ENCODE measurements around the gene IGSF3. TPM values are rescaled to one million over a fixed set of nuclear protein-coding genes. Genes with fewer than 3 reads are reported as not detected.
"Not testable (repeated sequence)": the region's sequence is repeated elsewhere in the genome, so short reads cannot be mapped to it uniquely, and the experiment has no call there.

Gene IGSF3
- total RNA-seq, 2 experiments from 2014 or later, result 0.70 to 0.92 TPM

DNA sequence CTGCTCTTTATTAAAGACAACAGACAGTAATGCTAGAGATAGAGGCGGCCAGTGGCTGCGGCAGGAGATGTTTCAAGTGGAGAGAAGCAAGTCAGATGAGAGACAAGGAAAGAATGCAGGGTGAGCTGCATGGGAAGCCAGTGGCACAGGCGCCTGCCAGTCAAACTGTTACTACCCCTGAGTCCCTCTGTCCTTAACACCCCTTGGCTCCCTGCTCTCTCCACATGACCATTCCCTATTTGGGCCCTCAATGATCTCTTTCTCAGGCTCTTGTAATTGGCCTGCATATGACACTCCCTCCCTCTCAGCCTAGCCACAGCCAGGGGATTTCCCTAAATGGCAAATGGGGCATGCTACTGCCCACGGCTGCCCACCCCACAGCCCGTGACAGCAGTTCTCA lies 74.1 kb downstream of the IGSF3 start:
- H3K4me1 Mint-ChIP-seq, result peaks cover 17% of the 10 kb centered on the region
- not testable (repeated sequence) for H3K4me3 Mint-ChIP-seq, H3K27ac Mint-ChIP-seq, H3K36me3 Mint-ChIP-seq, H3K9me3 Mint-ChIP-seq, DNase-seq
- H3K27me3 Mint-ChIP-seq, result peaks cover 15% of the 10 kb centered on the region

DNA sequence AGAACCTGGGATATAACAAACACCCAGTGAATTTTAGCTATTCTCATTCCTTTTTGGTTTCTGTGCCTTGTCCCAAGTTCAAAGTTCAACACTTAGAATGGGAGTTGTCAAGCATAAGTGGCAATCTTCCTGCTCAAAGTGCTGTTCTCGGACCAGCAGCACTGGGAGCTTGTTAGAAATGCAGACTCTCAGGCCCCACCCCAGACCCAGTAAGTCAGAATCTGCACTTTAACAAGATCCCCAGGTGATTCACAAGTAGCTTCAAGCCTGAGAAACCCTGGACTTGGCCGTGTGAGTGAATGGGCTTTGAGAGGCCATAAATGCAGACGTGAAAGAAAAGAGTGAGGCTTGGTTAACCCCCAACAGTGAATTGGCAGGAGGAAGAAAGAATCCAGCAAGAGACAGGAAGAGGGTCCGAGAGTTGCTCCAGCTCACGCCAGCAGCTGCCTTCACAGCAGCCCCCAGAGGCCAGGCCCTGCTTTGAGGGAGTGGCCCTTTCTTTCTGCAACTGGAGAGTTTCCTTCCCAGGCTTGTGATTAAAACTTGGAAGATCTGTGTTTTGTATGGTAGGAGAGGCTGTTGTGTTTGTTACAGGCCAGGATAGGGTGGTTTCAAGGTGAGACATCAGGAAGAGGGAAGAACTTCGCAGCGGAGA lies 75.5 kb downstream of the IGSF3 start:
- H3K4me3 Mint-ChIP-seq, H3K36me3 Mint-ChIP-seq, H3K27ac Mint-ChIP-seq, H3K9me3 Mint-ChIP-seq, DNase-seq: not testable (repeated sequence)
- Mint-ChIP-seq H3K27me3 (peaks cover 11% of the 10 kb centered on the region), H3K4me1 (peaks cover 20% of the 10 kb centered on the region)

DNA sequence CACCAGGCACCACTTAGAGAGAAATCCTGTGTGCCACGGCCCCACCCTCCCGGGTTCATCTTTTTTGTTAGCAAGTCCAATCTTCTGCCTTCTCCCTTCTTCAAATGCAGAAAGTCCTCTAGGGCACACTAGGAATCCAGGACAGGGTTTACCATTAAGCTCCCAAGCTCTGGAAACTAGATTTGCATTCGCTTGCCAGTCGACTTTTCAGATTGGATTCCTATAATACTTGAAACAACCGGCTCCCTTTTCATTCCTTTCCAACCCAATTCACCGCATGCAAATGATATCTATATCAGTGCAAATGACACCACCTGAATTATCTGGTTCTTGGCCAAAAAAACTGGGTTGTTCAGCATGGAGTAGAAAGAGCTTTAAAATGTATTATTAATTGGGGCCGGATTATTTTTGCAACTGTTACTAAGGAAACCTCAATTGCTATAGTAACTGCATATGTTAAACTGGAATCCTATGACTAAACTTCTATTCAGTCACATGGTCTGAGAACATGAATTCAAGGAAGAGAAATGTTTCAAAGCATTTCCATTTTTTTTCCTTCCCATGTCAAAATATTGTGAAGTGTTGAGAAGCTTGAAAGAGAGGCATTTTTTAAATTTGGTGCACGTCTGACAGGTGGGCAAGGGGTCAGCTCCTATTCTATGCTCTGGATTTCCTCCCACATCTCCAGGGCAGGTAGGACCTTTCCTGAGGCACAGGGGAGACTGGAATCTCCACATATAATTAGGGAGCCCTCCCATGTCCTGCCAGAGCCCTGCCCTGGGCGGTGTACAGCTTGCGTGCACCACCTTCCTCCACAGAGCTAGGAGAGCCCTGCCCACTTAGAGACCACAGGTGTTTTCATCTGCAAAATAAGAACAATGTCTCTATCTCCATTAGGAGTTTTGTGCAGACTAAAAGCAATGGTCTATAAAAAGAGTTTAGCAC lies 76.3 kb downstream of the IGSF3 start:
- not testable (repeated sequence) for H3K36me3 Mint-ChIP-seq, H3K4me3 Mint-ChIP-seq, H3K9me3 Mint-ChIP-seq, H3K27ac Mint-ChIP-seq, DNase-seq
- H3K27me3 Mint-ChIP-seq, result peaks cover 11% of the 10 kb centered on the region
- H3K4me1 Mint-ChIP-seq, result peaks cover 24% of the 10 kb centered on the region

DNA sequence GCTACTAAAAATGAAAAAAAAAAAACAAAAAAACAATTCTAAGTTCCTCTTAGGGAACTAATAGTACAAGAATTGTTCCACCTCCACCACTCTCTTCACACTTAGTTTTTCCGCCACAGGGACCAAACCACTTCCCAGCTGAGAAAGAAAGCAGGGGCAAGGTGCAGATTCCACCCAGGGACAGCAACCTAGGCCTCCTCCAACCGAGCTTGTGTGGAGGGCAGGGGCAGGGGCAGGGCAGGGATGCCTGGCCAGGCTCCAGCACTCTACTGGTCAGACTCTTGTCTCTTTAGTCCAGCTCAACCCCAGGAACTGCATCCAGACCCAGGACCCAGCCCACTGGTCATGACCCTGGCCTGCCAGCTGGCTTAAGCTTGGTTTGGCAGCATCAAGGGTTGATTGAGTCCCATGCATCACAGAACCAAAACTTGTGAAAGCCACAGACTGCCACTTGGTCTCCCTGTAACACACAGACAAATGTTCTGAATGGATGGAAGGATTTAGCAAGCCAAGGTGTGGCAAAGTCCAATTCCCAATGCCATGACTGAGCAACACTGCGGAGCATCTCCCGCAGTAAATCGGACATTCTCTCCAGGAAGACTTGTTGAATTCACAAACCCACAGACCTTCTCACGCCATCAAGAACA lies 77.1 kb downstream of the IGSF3 start:
- H3K4me1 Mint-ChIP-seq, result peaks cover 26% of the 10 kb centered on the region
- H3K27me3 Mint-ChIP-seq, H3K4me3 Mint-ChIP-seq, H3K9me3 Mint-ChIP-seq, H3K36me3 Mint-ChIP-seq, DNase-seq: not testable (repeated sequence)
- H3K27ac Mint-ChIP-seq, result peak overlapping the region; percentile 61

DNA sequence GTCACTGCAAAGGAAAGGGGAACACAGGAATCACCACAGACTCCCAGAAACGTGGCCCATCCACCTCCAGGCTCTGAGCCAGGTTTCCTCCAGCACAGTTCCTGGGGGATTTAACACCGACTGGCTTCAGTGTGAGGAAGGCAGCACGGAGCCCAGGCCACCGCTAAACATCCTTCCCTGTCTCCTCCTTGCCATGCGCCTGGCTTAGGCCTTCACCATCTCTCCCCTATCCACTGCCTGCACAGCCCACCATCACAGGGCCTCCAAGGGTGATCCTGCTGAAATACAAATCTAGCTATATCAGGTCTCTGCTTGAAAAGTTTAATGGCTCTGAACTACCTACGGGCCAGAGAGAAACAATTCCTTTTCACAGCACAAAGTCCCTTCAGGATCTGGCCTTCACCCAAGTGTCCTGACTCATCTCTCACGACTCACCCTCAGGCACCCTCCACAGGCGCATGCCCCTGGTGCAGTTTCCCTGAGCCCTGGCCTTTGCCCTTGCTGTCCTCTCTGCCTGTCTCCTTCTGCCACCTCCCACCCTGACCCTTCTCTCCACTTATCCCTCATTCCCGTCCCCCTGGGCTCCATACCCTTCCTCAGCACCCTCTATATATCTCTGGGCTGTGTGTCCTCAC lies 78.3 kb downstream of the IGSF3 start:
- H3K4me1 Mint-ChIP-seq, result peaks cover 26% of the 10 kb centered on the region
- not testable (repeated sequence) for H3K27ac Mint-ChIP-seq, DNase-seq

DNA sequence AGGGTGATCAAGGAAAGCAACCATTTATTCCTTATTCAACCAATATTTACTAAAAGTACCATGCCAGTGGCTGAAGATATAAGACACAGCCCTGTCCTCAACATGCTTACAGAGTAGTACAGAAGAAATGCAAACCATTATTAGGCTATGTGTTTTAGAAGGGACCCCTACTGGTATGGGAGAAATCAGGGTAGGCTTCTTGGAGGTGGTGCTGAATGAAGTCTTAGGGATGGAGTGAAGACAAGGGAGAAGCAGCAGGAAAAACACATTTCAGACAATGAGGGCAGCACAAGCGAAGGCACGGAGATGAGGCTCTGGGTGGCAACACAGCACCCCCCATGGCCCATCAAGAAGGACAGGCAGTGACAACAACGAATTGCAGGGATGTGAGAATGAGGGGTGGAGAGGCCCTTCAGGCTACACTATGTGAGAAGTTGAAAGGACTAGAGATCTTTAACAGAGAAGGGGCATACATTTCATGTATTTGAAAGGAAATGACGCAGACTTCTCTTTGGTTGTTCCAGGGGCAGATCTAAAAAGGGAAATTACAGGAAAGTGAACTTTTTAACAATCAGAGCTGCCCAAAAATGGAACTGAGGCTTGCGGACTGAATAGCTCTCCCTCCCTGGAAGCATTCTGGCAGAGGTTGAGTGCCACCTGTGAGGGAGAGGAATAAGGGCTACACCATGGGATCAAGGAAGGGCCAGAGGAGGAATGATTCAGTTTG lies 79.9 kb downstream of the IGSF3 start:
- Mint-ChIP-seq H3K4me3 (no peak overlapping the region), H3K27ac (no peak overlapping the region), H3K4me1 (peaks cover 23% of the 10 kb centered on the region), H3K27me3 (no peaks in the 10 kb centered on the region), H3K36me3 (no peaks in the 10 kb centered on the region), H3K9me3 (no peaks in the 10 kb centered on the region)
- DNase-seq, result no peak

More for the DNA sequence above, 78.3 kb downstream of the IGSF3 start:
- H3K27me3 Mint-ChIP-seq, H3K4me3 Mint-ChIP-seq, H3K36me3 Mint-ChIP-seq, H3K9me3 Mint-ChIP-seq: not testable (repeated sequence)

DNA sequence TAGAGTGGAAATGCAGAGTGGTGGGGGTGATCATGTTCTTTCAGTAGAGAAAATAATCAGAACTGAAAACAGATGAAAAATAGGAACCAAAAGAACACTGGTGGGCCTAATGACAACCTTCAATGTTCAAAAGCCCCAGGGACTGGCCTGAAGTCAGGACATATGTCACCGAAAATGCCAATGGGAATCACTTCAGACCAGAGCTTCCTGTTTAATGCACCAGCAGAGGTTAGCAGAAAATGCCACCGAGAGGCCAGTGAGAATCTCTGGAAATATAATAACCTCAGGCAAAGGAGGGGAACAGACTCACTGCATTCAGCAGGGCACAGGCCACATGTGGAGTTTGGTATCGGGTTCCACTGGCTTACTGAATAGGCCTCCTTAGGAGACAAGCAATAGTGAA lies 80.8 kb downstream of the IGSF3 start:
- Mint-ChIP-seq H3K9me3 (no peaks in the 10 kb centered on the region), H3K36me3 (no peaks in the 10 kb centered on the region), H3K27ac (peak overlapping the region; percentile 34), H3K4me1 (peaks cover 23% of the 10 kb centered on the region), H3K27me3 (no peaks in the 10 kb centered on the region), H3K4me3 (no peak overlapping the region)
- DNase-seq, result no peak

DNA sequence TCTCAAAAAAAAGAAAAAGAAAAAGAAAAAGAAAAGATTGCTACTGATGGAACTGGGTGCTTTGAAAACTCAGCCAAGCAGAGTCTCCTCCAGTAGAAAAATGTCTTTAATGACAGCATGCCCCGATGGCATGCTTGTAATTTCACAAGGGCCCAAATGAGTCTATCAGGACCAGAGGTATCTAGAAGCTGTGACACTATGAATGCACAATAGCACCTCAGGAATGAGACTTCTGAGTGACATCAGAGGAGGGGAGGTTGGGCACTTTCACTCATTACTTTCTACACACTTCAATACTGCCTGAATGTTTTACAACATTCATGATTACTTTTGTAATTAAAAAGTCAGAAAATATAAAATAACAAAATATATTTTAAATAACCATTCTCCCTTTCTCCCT lies 81.6 kb downstream of the IGSF3 start:
- H3K9me3 Mint-ChIP-seq, result no peaks in the 10 kb centered on the region
- no peak overlapping the region for H3K4me3 Mint-ChIP-seq
- H3K27me3 Mint-ChIP-seq, result no peaks in the 10 kb centered on the region
- no peak for DNase-seq
- no peak overlapping the region for H3K27ac Mint-ChIP-seq
- H3K4me1 Mint-ChIP-seq, result peaks cover 23% of the 10 kb centered on the region
- H3K36me3 Mint-ChIP-seq, result no peaks in the 10 kb centered on the region

DNA sequence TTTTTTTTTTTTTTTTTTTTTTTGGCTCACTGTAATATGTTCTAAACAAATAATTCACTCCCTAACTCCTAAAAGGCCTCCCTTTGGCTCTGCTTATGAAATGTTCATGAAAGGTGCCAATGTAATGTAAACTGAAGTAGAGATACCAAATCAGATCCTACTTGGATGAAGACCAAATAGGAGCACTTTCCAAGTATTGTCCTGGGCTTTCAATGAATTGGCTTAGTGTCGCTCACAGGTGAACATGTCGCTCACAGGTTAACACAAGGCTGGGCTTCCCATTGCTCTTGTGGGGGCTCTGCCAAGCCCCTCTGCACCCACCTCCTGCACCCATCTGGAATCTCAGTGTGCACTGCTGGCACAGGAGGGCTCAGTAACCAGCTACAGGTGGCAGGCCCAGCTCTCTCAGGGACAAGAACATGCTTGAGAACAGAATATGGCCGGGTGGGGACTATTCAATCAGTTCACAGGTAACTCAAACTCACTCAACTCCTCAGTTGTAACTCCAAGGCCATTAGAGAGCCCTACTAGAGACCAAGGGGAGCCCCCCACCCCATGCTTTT lies 86.1 kb downstream of the IGSF3 start:
- Mint-ChIP-seq H3K27ac (no peak overlapping the region), H3K36me3 (no peaks in the 10 kb centered on the region), H3K27me3 (no peaks in the 10 kb centered on the region), H3K4me3 (no peak overlapping the region), H3K9me3 (no peaks in the 10 kb centered on the region), H3K4me1 (peaks cover 6% of the 10 kb centered on the region)
- no peak for DNase-seq

DNA sequence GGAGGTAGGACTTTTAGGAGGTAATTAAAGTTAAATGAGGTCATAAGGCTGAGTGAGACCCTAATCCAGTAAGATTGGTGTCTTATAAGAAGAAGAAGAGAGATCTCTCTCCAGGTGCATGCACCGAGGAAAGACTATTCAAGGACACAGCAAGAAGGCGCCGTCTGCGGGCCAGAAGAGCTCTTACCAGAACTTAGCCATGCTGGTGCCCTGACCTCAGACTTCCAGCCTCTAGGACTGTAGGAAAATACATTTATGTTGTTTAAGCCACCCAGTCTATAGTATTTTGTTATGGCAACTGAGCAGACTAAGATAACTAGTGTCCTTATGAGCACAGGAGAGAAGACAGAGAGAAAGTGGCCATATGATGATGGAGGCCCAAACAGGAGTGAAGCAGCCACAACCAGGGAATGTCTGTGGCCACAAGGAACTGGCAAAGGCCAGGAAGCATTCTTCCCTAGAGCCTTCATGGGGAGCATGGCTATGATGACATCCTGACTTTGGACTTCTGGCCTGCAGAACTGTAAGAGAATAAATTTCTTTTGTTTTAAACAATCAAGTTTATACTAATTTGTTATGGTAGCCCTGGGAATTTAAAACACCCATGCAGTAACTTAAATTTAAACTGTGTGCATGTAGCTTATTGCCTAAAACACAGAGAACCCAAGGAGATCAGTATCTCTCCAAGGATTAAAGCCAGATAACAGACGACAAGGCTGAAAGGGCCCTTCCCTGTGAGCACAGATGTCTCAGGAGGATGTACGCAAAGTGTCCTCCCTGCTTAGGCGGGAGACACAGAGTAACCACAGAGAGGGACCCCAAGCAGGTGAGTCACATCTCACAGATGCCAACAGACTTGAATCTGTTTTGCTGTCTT lies 86.8 kb downstream of the IGSF3 start:
- H3K27me3 Mint-ChIP-seq, result no peaks in the 10 kb centered on the region
- no peak overlapping the region for H3K27ac Mint-ChIP-seq
- peaks cover under 1% of the 10 kb centered on the region for H3K4me1 Mint-ChIP-seq
- no peaks in the 10 kb centered on the region for H3K9me3 Mint-ChIP-seq
- H3K36me3 Mint-ChIP-seq, result no peaks in the 10 kb centered on the region
- no peak for DNase-seq
- H3K4me3 Mint-ChIP-seq, result no peak overlapping the region

DNA sequence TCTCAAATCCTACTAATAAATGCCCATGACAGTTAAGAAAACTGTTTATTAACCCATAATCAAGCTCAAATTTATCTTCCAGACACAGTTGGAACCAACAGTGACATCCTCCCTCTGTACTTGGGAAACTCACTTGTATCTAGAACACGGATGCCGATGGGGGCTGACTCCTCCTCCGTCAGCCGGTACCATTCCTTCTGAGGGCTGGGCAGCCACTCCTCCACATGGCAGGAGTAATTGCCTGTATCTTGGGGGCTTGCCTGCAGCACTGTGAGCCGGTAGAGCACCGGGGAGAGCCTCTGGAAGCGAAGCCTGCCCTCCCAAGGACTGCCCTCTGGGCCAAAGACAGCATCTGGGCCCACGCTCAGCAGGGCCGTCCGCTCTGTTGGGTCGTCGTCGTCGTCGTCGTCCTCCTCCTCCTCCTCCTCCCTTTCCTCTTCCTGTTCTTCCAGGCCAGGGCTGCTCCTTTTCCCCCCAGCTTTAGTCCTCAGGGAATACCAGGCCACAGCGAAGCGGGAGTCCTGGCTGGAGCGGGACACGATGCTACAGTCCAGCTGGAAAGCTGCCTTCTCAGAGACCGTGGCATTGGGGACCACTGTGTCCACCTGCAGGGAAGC lies 88.2 kb downstream of the IGSF3 start:
- no peaks in the 10 kb centered on the region for H3K27me3 Mint-ChIP-seq
- no peak overlapping the region for H3K27ac Mint-ChIP-seq
- no peaks in the 10 kb centered on the region for H3K9me3 Mint-ChIP-seq
- no peak overlapping the region for H3K4me3 Mint-ChIP-seq
- peaks cover 5% of the 10 kb centered on the region for H3K4me1 Mint-ChIP-seq
- no peaks in the 10 kb centered on the region for H3K36me3 Mint-ChIP-seq
- DNase-seq, result no peak

DNA sequence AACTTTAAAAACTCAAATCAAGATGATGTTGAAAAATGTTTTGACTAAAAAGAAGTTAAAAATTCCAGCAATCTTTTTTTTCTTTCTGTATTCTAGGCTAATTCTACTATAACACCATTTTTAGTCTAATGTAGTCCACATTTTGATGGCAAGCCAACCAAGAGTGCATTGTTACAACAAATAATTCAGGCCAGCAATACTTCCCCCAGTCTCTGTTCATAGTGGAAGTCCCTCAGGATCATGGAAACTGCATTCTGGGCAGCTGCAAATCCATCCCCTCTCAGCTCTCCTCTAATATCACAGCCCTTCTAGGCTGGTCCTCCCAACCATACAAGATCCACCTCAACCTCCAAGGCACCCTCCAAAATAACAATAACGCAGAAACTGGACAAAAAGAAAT lies 89.0 kb downstream of the IGSF3 start:
- Mint-ChIP-seq H3K27ac (no peak overlapping the region), H3K27me3 (peaks cover 5% of the 10 kb centered on the region), H3K9me3 (no peaks in the 10 kb centered on the region), H3K4me1 (peaks cover 5% of the 10 kb centered on the region), H3K4me3 (no peak overlapping the region), H3K36me3 (no peaks in the 10 kb centered on the region)
- DNase-seq, result no peak

DNA sequence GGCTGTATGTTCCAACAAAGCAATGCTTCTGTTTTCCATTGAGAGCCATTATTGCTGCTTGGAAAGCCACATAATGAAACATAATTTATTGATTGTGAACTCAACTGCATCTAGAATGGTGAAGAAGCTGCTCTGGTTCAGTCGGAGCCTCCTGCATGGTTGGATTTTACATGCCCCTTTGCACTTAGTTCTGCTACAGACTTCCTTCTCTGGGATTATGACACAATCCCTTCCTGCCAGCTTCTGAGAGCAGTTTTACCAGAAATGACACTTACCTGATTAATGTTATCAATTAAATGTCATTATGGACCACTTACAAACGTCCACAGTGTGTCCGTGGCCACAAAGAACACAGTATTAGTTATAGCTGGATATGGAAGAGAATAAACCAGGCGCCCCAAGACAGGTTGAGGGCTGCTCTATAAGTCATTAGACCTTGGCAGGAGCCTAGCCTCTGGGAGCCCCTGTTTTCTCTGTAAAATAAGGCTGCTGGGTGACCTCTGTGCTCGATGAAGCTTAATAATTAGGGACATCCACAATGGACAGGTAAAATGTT lies 89.7 kb downstream of the IGSF3 start:
- H3K4me1 Mint-ChIP-seq, result peaks cover 5% of the 10 kb centered on the region
- H3K36me3 Mint-ChIP-seq, result no peaks in the 10 kb centered on the region
- no peak for DNase-seq
- no peaks in the 10 kb centered on the region for H3K9me3 Mint-ChIP-seq
- H3K4me3 Mint-ChIP-seq, result no peak overlapping the region
- no peak overlapping the region for H3K27ac Mint-ChIP-seq
- peaks cover 5% of the 10 kb centered on the region for H3K27me3 Mint-ChIP-seq
